KBM-7 (cell line): ENCODE measurements around the gene LIMD2.

Source experiments
- DNase-seq: peaks from one replicate; pipeline ENCODE4 v3.0.0-alpha.2; 2015
- in situ Hi-C: fragments of 300-500 bp; cut with MboI; formaldehyde crosslinking; loops from 2 replicates; pipeline ENCODE4 v1.14.3; 2020; ENCODE audit warnings: low sequenced_read_pairs, low pct_unique_long_range_greater_than_20kb, mixed read lengths

The LIMD2 gene

GRCh38 chr17:63647065-63647725, 52.7 kb downstream of the LIMD2 start:
- DNase-seq, result no peak

GRCh38 chr17:63646488-63646806, 53.5 kb downstream of the LIMD2 start:
- in situ Hi-C loops, result no loop called here
- no peak for DNase-seq

More at GRCh38 chr17:63647065-63647725, 52.7 kb downstream of the LIMD2 start:
- in situ Hi-C loops, result no loop called here
